SU-DHL-6 (cell line): ENCODE data around the gene LRRK2.

Source experiments
- H2AFZ ChIP-seq: fragments of 200-600 bp; sonication (generic); 2 replicates; pipeline ENCODE4 v1.6.1; 2014; ENCODE audit warnings: low read depth, mild to moderate bottlenecking, moderate library complexity, mixed read lengths, antibody characterized with exemption, low read length; ENCODE audit not compliant: severe bottlenecking
- H3F3A ChIP-seq: fragments of 200-600 bp; shearing (Covaris generic); 2 replicates; pipeline ENCODE4 v1.6.0; 2016; ENCODE audit warnings: antibody characterized with exemption, mild to moderate bottlenecking; ENCODE audit not compliant: insufficient read depth
- H3K27ac ChIP-seq: fragments of 200-600 bp; sonication (generic); 2 replicates; pipeline ENCODE4 v1.5.1; 2016; ENCODE audit warnings: low read depth, mild to moderate bottlenecking, low read length, moderate library complexity, mixed read lengths
- H3K27me3 ChIP-seq: fragments of 200-600 bp; sonication (generic), shearing (Covaris generic); 2 replicates; pipeline ENCODE4 v1.6.0; 2014; ENCODE audit warnings: mild to moderate bottlenecking, low read length
- H3K36me3 ChIP-seq: fragments of 200-600 bp; sonication (generic); 2 replicates; pipeline ENCODE4 v1.6.1; 2014; ENCODE audit warnings: mild to moderate bottlenecking, low read length, mixed read lengths
- H3K4me2 ChIP-seq: fragments of 300-600, 200-600 bp; shearing (Covaris generic), sonication (generic); 2 replicates; pipeline ENCODE4 v1.6.0; 2014; ENCODE audit warnings: low read length, low read depth, mild to moderate bottlenecking; ENCODE audit not compliant: poor library complexity, severe bottlenecking
- H3K4me3 ChIP-seq: fragments of 200-600 bp; sonication (generic); 2 replicates; pipeline ENCODE4 v1.5.1; 2014; ENCODE audit warnings: antibody characterized with exemption, low read length, mild to moderate bottlenecking, mixed read lengths; ENCODE audit not compliant: insufficient read depth, poor library complexity, severe bottlenecking
- H3K79me2 ChIP-seq: fragments of 200-600 bp; sonication (generic); 2 replicates; pipeline ENCODE4 v1.6.1; 2014; ENCODE audit warnings: mild to moderate bottlenecking, low read length, moderate library complexity; ENCODE audit not compliant: insufficient read depth
- H3K9ac ChIP-seq: fragments of 200-600 bp; sonication (generic); 2 replicates; pipeline ENCODE4 v1.7.0; 2014; ENCODE audit warnings: mild to moderate bottlenecking, low read length
- H3K9me2 ChIP-seq: fragments of 200-600 bp; sonication (generic); replicated peaks from 2 replicates; pipeline ENCODE4 v1.6.1; 2014; ENCODE audit warnings: low read length; ENCODE audit not compliant: insufficient read depth
- H3K9me3 ChIP-seq: fragments of 200-600 bp; sonication (generic); 2 replicates; pipeline ENCODE4 v1.6.1; 2014; ENCODE audit warnings: low read length, mixed read lengths; ENCODE audit not compliant: insufficient read depth
- H4K20me1 ChIP-seq: fragments of 200-600 bp; sonication (generic); 2 replicates; pipeline ENCODE4 v1.6.1; 2014; ENCODE audit warnings: low read depth, mild to moderate bottlenecking, antibody characterized with exemption, low read length, moderate library complexity, mixed read lengths
- CTCF ChIP-seq: fragments of 200-600 bp; sonication (generic); IDR thresholded peaks from one replicate; pipeline ENCODE4 v1.5.1; 2017; ENCODE audit warnings: antibody characterized with exemption, mild to moderate bottlenecking, low read length, moderate library complexity; ENCODE audit not compliant: insufficient read depth, poor library complexity, severe bottlenecking
- EZH2phosphoT487 ChIP-seq: fragments of 200-600 bp; sonication (generic), shearing (Covaris generic); conservative IDR thresholded peaks from 2 replicates; pipeline ENCODE4 v1.6.1; 2018; ENCODE audit warnings: mild to moderate bottlenecking, antibody characterized with exemption, low read length, moderate library complexity, mixed read lengths

LRRK2 gene

GRCh38 chr12:40253936-40254335 is 29.1 kb downstream of the LRRK2 start:
- Histone ChIP-seq H3K4me3 (no peak overlapping the region), H3K4me2 (no peak overlapping the region), H3K27me3 (no peaks in the 10 kb centered on the region), H2AFZ (no peak overlapping the region), H3K27ac (no peak overlapping the region), H3K9ac (no peak overlapping the region), H3K79me2 (no peaks in the 10 kb centered on the region), H3K9me2 (no peaks in the 10 kb centered on the region), H3K9me3 (no peaks in the 10 kb centered on the region), H4K20me1 (no peaks in the 10 kb centered on the region), H3F3A (no peaks in the 10 kb centered on the region), H3K36me3 (peaks cover 2% of the 10 kb centered on the region; the same call in 1 of the 2 replicates)
- TF ChIP-seq EZH2phosphoT487 (no peak), CTCF (no peak)

DNA sequence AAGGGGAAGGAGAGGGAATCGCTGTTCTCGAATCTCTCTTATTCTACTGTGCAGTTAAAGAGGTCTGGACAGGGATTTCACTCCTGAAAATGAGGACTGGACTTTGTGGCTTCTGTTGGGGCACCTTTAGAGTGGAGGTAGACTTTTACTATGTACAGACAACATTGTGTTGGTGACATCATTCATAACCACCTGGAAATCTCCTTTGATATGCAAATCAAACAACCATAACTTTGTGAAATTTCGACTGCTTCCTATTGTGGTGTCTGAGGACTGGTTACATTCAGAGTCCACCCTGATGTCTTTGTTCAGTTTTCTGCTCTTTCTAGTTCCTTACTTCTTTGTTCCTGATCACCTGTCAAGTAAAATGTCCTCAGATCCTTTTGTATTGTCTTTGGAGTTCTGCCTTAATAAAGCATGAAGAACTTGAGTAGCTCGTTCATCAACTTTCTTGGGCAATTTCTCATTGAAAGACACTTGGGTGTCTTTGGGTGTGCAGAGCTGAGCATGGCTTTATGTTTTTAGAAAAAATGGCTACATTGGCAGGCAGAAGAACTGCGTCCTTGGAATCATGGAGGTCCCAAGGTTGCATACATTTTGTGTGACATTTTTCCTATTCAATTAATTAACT is 29.8 kb downstream of the LRRK2 start:
- TF ChIP-seq CTCF (no peak), EZH2phosphoT487 (no peak)
- H3F3A ChIP-seq: no peaks in the 10 kb centered on the region
- H3K27ac ChIP-seq: no peak overlapping the region
- H3K4me2 ChIP-seq: no peak overlapping the region
- no peaks in the 10 kb centered on the region for H3K27me3 ChIP-seq
- no peaks in the 10 kb centered on the region for H3K79me2 ChIP-seq
- no peak overlapping the region for H2AFZ ChIP-seq
- no peaks in the 10 kb centered on the region for H3K9me3 ChIP-seq
- H4K20me1 ChIP-seq: no peaks in the 10 kb centered on the region
- no peaks in the 10 kb centered on the region for H3K9me2 ChIP-seq
- H3K9ac ChIP-seq: no peak overlapping the region
- H3K36me3 ChIP-seq: peaks cover 2% of the 10 kb centered on the region; the same call in 1 of the 2 replicates
- no peak overlapping the region for H3K4me3 ChIP-seq

DNA sequence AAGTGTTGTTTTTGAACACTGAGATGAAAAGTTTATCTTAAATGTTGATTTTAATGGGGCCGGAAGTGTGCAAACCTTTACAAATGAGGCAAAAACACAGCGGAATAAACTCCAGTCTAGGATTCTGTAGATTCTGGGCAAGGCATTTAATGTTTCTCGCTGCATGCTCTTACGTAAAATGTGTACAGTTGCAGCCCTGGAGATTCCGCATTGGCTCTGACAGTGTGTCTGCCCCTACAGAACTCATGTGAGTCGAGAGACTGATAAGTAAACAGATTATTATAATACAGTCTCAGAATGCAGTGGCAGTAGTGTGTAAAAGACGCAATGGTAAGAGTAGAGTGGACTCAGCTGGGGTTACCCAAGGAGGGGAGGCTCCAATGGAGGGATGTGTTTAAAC is 33.6 kb downstream of the LRRK2 start:
- H3K36me3 ChIP-seq: peaks cover 2% of the 10 kb centered on the region; the same call in 1 of the 2 replicates

More for the DNA sequence above, 33.6 kb downstream of the LRRK2 start:
- Histone ChIP-seq H2AFZ (no peak overlapping the region), H3K9ac (no peak overlapping the region), H3K27me3 (no peaks in the 10 kb centered on the region), H3K4me3 (no peak overlapping the region), H3K4me2 (no peak overlapping the region), H3K9me3 (no peaks in the 10 kb centered on the region), H4K20me1 (no peaks in the 10 kb centered on the region), H3K9me2 (no peaks in the 10 kb centered on the region), H3K79me2 (no peaks in the 10 kb centered on the region), H3F3A (peaks cover 7% of the 10 kb centered on the region; the same call in 1 of the 2 replicates), H3K27ac (no peak overlapping the region)
- TF ChIP-seq EZH2phosphoT487 (no peak), CTCF (no peak)
